Measurements from ENCODE around the gene C4orf50.
"Not testable (repeated sequence)": the region's sequence is repeated elsewhere in the genome, so short reads cannot be mapped to it uniquely, and the experiment has no call there.

The C4orf50 gene

DNA sequence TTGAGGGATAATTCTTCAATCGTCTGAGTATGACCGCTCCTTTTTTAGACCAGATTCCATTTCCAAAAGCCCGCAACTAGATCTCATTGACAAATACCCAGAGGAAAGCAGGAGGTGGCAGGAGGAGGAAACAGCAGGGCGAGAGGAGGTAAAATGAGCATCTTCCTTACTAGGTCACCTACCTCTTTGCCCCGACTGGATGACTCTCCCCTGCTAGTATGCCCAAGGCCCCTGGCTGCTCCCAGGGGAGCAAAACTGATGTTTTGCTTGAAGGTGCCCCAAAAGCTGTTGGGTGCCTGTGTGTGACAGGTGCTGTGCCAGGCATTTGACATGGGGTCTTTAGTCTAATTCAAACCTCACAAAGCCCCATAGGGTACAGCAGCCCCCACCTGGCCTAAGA, 48.9 kb downstream of the C4orf50 start:
- no peak for DNase-seq (ENCODE audit: low read depth in 3 of 3)

DNA sequence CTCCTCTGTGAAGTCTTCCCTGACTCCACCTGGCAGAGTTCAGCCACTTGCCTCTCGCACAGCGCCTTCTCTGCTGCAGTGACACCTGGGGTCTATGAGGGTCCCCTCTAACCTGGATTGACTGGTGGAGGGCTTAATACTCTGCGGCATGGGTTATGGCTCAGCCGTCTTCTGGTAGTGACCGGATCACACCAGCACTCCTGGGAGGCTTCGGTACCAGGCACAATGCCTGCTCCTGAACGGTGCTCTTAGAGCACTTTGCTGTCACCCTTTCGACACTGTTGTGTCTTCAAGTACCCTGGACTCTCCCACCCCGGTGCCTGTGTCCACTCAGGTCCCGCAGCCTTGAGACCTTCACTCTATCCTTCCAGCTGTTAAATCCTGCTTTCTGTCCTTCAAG, 50.0 kb downstream of the C4orf50 start:
- DNase-seq (ENCODE audit: low read depth in 3 of 3), result no peak

DNA sequence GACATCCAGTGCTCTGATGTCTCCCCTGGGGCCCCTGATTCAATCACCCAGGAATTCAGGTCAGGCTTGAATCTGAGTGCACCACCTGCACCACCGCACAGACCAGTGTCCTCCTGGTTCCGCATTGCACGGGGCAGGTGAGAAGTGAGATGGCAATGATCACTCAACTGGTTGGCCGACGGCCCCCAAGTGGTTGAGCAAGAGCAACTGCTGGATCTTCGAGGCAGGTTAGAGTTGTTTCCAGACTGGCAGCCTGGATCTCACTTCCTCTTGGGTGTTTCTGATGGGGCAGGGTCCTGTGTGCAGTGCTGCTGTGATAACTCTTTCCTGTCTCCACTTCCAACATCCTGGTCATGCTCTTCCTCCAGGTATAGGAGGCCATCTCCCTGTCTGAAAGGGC, 50.4 kb downstream of the C4orf50 start:
- DNase-seq (ENCODE audit: low read depth in 3 of 3), result no peak

DNA sequence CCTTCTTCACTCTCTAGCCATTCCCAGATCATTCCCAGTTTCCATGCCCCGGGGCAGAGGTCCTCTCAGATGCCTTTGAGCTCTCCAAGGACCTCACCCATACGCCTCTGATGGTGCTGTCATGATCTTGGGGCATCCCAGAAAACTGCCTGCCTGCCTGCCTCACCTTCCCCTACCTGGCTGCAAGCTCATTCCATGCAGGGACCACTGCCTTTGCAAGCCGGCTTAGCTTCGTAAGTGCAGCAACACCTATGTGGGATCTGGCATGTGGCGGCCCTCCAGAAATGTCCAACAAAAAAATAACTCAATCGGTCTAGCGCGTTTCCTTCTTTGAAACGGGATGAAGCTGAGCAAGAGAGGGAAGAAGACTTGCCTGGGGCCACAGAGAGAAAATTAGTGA, 53.0 kb downstream of the C4orf50 start:
- DNase-seq (ENCODE audit: low read depth in 3 of 3), result no peak

DNA sequence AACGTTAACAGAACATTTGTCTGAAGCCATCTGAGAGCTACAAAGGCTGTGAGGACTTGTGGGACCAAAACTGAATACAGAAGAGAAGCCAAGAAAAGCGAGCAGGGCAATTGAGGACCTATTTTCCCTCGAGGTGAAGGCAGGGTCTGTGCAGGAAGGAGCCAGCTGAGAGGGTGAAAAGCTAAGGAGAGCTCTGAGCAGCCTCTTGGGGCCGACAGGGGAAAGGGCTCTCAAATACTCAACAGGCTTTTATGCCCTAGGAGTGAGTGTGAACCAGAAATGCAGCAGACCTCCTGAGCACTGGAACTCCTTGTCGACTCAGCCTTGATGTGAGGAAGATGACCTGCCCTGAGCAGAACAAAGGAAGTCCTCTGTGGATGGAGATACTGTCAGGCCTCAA, 54.2 kb downstream of the C4orf50 start:
- no peak for DNase-seq (ENCODE audit: low read depth in 3 of 3)

DNA sequence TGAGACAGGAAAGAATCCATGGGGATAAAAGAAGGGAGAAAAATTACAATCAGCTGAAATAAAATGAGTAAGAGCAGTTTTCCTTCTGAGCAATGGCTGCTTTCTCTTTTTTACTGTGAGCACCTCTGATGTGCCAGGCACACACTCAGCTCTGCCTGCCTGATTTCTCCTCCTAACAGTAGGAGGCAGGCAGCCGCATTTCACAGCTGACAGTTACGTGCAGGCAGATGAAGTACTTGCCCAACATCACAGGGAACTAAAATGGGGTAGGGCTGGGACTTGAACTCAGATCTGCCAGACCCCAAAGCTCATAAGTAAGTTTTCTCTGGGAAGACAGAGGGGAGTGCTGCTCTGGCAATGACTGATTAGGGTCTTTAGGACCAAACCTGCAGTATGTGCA, 54.6 kb downstream of the C4orf50 start:
- no peak for DNase-seq (ENCODE audit: low read depth in 3 of 3)

DNA sequence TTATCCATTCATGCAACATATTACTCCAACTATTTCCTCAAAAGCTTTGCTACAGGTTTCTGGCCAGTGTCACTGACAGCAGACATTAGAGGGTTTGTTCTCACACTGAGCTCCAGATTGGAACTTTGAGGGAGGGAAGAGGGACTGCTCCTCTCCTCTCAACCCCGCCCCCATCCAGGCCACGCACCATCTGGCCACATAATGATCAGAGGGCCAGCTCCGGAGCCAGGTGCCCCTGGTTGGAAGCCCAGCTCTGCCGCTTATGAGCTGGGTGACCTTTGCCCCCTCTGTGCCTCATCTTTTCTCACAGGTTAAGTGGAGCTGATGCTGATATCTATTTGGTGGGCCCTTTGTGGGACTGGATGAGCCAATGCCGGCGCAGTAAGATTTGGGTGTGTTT, 55.8 kb downstream of the C4orf50 start:
- DNase-seq (ENCODE audit: low read depth in 3 of 3), result no peak

DNA sequence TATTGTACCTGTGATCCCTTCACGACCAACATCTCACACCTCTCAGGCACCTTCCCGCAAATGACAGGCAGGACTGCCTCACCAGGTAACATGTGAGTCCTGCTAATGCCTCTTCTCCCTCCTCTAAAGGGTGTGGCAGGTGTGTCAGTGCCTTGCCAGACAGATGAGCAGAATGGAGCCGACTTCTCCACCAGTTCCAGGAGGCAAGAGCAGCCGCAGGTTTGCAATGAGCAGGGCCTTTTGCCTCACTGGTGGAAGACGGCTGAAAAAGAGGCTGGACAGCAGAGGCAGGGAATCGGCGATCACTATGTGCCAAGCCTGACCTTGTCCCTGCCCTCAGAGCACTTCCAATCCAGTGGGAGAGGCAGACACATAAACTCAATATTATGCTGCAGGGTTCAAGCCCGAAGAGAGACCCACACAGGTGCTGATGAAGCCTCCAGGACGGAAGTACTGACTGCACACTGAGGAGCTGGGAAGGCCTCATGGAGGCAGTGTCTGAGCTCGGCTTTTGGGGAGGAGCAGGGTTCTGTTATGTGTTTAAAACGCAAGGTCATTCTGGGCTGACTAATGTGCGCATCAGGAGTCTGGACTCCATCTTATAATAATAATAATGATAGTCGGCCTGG, 57.9 kb downstream of the C4orf50 start:
- DNase-seq (ENCODE audit: low read depth in 3 of 3), result no peak

DNA sequence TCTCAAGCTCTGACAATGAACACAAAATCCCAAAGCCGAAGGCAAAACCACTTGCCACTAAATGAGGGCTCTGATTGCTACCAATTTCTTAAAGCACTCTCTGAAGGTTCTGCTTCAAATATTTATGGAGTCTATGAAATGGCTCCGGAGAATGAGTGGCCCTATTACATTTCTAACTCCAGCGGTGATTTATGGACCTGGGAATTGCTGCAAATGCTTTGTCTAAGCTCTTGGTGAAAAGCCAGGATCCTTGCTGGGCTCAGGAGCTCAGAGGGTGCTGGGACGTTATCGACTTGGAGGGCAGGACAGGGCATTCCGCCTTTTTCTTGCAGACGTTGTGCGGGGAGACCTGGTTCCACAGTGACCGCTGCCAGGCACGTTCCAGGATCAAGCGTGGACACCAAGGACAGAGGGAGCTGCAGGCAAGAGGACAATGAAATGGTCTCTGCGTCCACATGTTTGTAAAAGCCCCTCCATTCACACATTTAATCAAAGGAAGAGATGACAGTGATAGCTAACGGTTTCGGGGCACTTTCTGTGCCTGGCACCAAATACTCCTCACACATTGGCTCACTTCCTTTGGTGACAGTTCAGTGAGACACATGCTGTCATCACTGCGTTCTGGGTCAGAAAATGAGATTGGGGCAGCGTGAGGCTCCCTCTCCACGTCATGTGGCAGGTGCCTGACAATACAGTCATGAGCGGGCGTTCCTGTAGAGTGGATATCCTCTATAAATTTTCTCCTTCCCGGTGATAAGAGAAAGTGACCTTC, 58.8 kb downstream of the C4orf50 start:
- no peak for DNase-seq (ENCODE audit: low read depth in 3 of 3)

DNA sequence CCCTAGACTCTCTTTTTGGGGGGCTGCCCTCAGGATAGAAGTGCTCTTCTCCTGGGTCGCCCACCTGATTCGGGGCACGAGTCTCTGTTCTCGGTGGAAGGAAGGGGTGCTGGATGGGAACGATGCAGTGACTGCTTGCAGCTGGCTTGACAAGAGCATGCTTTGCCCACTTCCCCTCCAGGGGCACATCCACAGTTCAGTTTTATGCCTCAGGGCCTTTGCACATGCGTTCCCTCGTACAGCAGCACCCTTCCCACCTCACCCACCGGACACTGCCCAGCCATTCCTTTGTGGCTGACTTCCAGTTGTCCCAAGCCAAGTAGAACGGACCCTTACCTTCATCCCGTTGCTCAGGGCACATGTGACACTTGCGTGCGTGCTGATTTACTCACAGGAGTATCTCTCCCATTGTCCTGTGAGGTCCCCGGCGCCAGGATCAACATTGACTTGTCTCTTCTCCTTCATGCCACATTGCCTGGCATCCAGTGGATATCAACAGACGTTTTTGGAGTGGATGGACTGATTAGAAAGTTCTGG, 60.0 kb downstream of the C4orf50 start:
- DNase-seq (ENCODE audit: low read depth in 3 of 3), result no peak

DNA sequence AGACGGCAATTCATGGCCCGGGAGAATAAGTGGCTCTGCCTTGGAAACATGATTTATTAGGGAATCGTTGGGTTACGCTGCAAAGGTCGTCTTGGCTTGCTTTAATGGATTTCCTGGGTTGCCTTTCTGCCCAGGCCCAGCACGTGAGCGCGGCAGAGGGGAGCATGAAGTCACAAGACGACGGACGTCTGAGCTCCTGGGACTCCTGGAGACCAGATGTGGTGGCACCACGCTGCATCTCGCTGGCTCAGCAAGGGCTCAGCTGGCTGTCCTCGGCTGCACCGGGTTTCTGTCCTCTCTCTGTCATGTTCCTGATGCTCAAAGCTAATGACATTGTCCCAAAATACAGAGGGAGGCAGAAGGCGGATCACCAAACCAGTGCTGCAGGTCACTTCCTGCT, 61.2 kb downstream of the C4orf50 start:
- DNase-seq (ENCODE audit: low read depth in 3 of 3), result no peak

DNA sequence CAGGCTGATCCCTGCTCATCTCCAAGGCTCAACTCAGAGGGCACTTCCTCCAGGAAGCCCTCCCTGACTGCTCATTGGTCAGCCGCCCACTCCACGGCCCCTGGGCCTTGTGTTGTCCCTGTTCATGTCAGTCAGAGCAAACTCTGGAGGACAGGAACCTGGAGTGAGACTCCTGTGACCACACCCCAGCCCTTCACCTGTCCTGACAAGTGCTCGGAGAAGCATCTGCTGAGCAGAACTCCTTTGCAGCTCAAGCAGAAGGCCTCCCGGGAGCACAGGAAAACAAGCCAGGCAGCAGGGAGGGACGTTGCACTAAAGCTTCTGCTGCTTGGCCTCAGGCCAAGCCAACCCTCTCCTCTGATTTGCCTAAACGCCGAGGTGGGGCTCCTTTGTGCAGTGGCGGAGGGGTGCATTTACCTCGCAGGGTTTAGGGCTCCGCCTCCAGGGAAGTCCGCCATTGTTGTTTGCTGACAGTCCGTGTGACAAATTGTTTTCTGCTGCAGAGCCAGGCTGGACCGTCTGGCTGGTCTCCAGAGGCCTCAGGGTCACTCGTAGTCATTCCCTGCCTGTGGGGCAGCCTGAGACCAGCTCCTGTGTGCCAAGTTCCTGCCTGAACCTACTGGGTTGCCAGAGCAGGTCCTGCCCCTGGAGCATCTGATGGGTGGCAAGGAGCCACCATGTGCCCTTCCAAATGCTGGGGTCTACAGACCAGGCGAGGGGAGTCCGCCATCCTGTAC, 61.8 kb downstream of the C4orf50 start:
- DNase-seq (ENCODE audit: low read depth in 3 of 3), result no peak

DNA sequence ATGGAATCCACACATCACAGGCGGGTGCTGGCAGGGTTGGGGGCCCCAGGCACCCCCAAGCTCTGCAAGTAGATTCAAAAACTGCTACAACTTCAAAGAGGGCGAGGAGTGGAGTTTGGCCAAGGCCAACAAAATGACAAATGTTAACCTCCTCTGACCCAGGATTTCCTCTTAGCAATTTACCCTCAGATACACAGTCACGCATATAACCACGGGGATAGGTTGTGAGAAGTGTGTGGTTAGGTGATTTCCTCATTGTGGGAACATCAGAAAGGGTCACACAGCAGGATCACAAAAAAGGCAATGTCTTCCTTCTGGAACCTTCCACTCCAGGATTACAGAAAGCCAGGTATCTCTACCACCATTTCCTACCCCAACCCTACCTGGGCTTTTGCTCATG, 62.4 kb downstream of the C4orf50 start:
- no peak for DNase-seq (ENCODE audit: low read depth in 3 of 3)

DNA sequence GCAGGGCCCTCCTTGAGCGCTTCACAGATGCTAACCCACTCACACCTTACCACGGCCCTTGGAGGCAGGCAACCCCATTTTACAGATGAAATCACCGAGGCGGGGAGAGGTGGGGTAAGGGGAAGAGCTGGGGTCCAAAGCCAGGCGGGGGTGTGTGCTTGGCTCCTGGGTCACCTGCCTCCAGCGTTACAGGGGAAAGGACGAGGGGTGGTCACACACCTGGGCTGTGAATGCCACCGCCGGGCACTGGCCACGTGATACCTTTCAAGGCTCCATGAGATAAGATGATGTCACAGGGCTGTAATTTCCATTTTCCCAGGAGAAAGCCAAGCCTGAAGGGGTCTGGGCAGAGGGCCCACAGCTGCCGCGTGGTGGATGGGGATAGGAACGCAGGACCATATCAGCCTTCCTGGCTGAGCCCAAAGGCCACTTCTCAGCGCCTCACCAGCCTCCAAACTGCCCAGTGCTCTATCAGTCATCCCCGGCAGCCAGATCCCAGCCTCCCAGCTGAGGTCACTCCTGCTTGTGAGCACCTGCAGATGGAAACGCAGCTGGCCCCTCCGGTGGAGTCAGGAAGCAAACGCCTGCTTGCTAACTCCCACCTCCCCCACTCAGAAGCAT, 62.9 kb downstream of the C4orf50 start:
- no peak for DNase-seq (ENCODE audit: low read depth in 3 of 3)

DNA sequence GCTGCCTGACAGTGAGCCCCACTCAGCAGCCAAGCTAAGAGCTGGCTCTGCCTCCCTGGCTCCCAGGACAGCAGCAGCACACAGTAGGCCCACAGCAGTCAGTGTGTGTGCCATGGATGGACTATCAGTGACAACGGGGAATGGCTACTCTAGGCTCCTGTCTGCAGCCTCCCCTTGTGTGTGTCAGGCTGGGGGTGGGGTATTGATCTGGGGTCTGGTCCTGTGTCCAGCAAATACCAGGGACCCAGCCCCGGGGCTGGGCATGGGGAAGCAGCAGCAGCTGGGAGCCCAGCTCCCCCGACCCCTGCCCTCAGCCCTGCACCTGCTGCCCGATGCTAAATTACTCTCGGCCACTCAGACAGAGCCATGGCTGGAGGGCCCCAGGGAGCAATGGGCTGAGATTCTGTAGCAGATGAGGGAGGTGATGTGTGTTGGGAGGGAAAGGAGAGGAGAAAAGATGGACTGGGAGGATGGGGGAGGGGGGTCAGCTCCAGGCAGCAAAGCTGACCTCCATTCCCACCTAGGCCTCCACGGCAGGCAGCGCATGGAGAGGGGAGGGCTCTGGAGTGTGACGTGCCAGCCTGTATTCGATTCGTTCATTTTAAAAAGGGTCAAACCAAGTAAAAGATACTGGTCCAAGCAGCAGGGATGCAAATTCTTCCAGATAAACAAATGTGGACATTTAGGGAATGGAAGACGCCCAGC, 64.0 kb downstream of the C4orf50 start:
- no peak for DNase-seq (ENCODE audit: low read depth in 3 of 3)

DNA sequence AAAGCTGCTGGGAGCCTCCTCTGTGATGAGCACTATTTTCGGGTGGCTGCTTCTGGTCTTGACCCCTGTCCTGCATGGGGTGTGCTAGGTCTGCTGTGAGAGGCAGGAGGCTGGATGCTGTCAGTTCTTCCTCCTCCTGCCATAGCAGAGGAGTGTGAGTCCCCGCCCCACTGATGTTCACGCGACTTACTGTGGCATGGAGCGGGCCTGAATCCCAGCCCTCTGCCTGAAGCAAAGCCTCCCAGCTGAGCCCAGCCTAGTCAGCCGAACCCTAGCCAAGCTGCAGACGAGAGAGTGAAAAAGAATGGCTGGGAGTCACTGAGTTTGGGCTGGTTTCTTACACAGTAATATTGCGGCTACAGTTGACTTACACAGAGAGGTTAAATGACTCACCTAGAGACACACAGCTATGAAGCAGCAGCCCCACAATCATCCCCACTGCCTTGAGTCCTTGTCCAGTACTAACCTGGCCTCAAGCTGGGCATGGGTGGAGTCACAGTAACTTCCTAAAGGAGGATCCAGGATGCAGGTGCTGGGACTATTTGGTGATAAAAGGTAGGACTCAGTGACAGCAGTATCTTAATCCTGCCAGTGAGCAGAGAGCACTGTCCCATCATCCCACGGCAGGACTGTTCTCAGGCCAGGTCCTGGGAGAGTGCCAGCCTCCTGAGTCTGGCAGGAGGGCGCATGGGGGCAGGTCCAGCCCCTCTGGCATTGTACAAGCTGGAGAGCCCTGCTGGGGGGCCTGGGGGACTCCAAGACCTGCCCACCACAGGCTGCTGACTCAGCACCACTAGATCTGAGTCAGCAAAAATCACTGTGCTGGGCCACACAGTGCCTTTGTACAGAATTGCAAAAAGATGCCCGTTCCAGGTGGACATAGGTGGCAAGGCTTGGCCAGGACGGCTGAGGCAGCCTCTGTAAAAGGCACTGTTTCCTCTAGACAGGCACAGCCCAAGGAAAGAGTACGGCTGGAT, 65.0 kb downstream of the C4orf50 start:
- no peak for DNase-seq (ENCODE audit: low read depth in 3 of 3)

DNA sequence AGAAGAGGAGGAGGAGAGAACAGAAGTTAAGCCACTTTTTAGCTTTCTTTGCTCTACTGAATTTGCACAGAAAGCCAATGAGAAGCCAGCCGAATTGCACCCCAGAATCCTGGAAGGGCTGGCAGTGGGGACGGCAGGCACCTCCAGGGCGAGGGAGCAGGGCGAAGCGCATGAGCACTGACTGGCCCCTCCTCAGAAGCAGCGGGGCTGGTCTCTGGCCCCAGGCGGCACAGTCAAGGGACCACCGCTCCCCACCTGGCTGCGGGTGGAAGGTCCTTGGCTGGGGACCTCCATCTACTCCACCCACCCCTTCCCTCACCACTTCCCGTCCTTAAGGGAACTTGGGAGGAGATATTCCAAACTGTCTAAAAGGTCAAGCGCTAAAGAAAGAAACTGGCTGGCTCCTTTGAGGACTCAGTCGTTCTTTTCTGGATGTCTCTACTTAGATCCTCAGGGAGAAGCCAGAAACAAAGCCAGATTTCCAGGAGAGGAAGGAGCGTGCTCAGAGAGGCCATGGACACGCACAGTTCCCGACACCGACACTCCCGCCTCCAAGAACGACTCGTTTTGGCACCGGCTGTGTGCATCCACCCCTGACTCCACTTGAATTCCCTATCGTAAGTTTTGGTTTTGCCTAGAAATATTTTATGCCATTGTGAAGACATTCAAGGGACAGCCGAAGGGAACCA, 65.8 kb downstream of the C4orf50 start:
- DNase-seq (ENCODE audit: low read depth in 3 of 3), result no peak

DNA sequence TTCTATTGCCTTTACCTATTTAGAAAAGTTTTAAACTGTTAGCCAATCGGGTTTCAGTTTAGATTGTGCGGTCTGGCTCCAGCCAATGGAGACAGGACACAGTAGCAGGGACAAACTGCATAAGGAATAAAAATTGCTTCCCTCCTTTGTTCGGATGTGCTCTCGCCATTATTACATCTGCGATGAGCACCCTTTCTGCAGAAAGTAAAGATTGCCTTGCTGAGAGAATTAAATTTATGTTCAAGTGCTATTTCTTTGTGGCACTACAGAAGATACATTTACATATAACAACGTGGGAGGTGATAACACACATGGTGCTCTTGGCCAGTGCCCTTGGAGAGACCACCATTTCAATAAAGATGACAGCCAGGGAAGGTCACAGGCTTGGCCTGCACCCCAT, 71.6 kb downstream of the C4orf50 start:
- not testable (repeated sequence) for DNase-seq (ENCODE audit: low read depth in 3 of 3)

DNA sequence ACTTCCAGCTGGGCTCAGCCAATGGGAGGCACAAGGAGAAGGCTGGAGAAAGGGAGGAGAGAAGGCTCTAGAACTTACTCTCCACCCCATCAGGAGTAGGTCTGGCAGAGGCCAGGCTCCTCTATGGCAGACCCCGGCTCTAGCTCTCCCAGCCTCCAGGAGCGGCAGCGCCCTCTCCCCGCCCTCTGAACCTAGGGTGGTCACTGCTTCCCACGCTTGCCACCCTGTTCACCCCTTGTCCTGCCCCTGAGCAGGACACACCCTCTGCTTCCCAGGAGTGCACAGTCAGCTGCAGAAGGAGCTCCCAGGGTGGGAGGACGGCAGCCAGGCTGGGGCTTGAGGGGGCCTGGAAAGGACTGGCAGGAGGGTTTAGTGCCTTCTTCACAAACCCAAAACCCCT, 72.3 kb downstream of the C4orf50 start:
- no peak for DNase-seq (ENCODE audit: low read depth in 3 of 3)

DNA sequence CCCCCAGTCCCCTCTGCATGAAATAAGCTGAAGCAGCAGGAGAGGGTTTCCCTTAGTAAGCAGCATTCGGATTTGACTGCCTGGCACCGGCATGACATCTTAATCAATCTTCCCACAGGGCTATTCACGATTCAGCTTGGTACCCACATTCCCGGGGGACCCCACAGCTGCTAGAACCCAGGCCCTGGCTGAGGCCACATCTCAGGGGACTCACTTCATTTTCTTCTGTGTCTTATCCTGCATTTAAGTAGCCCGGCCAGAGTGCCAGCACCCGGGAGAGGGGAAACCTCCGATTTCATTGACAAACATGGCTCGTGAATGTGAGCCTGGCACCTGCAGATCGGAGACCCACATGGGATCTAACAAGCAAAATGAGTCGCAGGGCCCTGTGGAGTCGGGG, 73.1 kb downstream of the C4orf50 start:
- no peak for DNase-seq (ENCODE audit: low read depth in 3 of 3)
